Neural crest cell (in vitro differentiated cells): ENCODE data around the gene NR5A1. TPM values are rescaled to one million over a fixed set of nuclear protein-coding genes. Genes with fewer than 3 reads are reported as not detected.

Experiments
- DNase-seq: peaks from one replicate; pipeline ENCODE4 v3.0.0; 2021; ENCODE audit warnings: low read depth, mixed read lengths, low spot score
- H3K27ac Mint-ChIP-seq: one replicate; pipeline ENCODE4 v1.8.0; 2021; ENCODE audit warnings: mild to moderate bottlenecking, mixed read lengths; ENCODE audit not compliant: unreplicated experiment
- H3K27me3 Mint-ChIP-seq: 2 replicates; pipeline ENCODE4 v1.8.0; 2021; ENCODE audit warnings: low read depth, mild to moderate bottlenecking, mixed read lengths
- H3K36me3 Mint-ChIP-seq: 2 replicates; pipeline ENCODE4 v1.8.0; 2021; ENCODE audit warnings: low read depth, mild to moderate bottlenecking, mixed read lengths
- H3K4me1 Mint-ChIP-seq: 2 replicates; pipeline ENCODE4 v1.8.0; 2021; ENCODE audit warnings: mixed read lengths
- H3K4me3 Mint-ChIP-seq: one replicate; pipeline ENCODE4 v1.8.0; 2021; ENCODE audit warnings: mild to moderate bottlenecking, mixed read lengths
- H3K9me3 Mint-ChIP-seq: 2 replicates; pipeline ENCODE4 v1.8.0; 2021; ENCODE audit warnings: mixed read lengths
- CTCF ChIP-seq: fragments of 200-600 bp; sonication (generic); conservative IDR thresholded peaks from 2 replicates; pipeline ENCODE4 v1.5.0; 2021; ENCODE audit warnings: antibody characterized with exemption, mild to moderate bottlenecking
- total RNA-seq: library from RNA; stranded (reverse); gene quantifications from 2 replicates; pipeline ENCODE4 v1.2.1, GENCODE V29; 2021

Gene NR5A1
- total RNA-seq, 1 donor from 2014 or later, result 0.35 TPM

DNA sequence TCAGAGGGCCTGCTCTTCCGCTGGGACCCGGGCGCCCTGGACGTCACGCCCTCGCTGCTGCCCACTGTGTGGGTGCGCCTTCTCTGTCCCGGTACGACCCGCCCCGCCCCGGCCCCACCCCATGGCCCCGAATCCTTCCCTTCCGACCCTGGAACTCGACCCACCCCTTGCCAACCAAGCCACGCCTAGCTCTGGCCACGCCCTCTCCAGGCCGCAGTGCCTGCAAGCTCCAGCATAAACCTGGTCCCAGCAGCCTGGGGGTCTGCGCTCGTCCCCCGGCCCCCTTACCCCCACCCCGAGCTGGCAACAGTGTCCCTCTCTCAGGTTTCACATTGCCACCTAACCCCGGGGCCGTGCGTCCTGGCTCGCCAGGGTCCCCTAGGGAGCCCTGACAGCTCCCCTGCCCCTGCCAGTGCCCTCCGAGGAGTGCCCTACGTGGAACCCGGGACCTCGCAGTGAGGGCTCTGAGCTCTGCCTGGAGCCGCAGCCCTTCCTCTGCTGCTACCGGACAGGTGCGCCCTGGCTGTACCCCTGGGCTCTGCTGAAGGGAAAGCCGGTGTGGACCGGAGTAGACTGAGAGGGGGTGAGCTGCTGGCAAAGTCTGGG lies 53.5 kb downstream of the NR5A1 start:
- DNase-seq, result no peak
- Mint-ChIP-seq H3K4me1 (peaks cover 8% of the 10 kb centered on the region), H3K36me3 (no peaks in the 10 kb centered on the region), H3K27me3 (peaks cover 62% of the 10 kb centered on the region), H3K4me3 (no peak overlapping the region), H3K27ac (no peak overlapping the region), H3K9me3 (no peaks in the 10 kb centered on the region)
- TF ChIP-seq CTCF, result no peak

DNA sequence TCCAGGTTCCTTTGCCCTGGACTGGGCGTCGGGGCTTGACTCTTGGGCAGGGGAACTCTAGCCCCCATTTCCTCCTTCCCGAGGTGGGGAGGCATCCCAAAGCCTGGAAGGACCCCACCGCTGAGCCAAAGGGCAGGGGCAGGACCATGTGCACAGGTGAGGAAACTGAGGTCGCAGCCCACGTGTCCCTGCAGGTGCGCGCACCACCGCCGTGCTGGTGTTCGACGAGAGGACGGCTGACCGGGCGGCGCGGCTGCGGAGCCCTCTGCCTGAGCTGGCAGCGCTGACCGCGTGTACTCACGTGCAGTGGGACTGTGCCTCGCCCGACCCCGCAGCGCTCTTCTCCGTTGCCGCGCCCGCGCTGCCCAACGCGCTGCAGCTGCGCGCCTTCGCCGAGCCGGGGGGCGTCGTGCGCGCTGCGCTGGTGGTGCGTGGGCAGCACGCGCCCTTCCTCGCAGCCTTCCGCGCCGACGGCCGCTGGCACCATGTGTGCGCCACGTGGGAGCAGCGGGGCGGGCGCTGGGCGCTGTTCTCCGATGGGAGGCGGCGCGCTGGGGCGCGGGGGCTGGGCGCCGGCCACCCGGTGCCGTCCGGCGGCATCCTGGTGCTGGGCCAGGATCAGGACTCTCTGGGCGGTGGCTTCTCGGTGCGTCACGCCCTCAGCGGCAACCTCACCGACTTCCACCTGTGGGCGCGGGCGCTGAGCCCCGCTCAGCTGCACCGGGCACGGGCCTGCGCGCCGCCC lies 54.2 kb downstream of the NR5A1 start:
- Mint-ChIP-seq H3K27me3 (peaks cover 68% of the 10 kb centered on the region), H3K4me3 (no peak overlapping the region), H3K36me3 (no peaks in the 10 kb centered on the region), H3K9me3 (no peaks in the 10 kb centered on the region), H3K4me1 (peaks cover 8% of the 10 kb centered on the region), H3K27ac (no peak overlapping the region)
- DNase-seq, result no peak
- TF ChIP-seq CTCF, result no peak

DNA sequence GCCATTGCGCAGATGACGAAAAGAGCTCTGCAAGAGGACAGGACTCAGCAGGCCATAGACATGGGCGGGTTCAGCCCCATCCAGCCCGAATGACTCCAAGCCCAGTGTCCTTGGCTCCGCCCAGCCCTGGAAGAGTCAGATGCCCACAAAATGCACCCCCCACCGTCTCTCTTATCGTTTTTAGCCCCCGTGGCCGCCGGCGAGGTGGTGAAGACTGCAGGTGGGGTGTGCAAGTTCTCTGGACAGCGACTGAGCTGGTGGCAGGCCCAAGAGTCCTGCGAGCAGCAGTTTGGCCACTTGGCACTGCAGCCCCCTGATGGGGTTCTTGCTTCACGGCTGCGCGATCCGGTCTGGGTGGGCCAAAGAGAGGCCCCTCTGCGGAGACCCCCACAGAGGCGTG lies 54.9 kb downstream of the NR5A1 start:
- H3K9me3 Mint-ChIP-seq, result no peaks in the 10 kb centered on the region
- no peaks in the 10 kb centered on the region for H3K36me3 Mint-ChIP-seq
- H3K27ac Mint-ChIP-seq, result no peak overlapping the region
- H3K27me3 Mint-ChIP-seq, result peaks cover 68% of the 10 kb centered on the region
- no peak overlapping the region for H3K4me3 Mint-ChIP-seq
- no peak for DNase-seq
- H3K4me1 Mint-ChIP-seq, result peaks cover 8% of the 10 kb centered on the region
- TF ChIP-seq CTCF, result no peak

- no peak for DNase-seq
Measured at GRCh38 chr9:124450931-124451661, 56.1 kb downstream of the NR5A1 start.

More at GRCh38 chr9:124450931-124451661, 56.1 kb downstream of the NR5A1 start:
- Mint-ChIP-seq H3K4me1 (peaks cover 8% of the 10 kb centered on the region), H3K27ac (no peak overlapping the region), H3K4me3 (no peak overlapping the region), H3K36me3 (no peaks in the 10 kb centered on the region), H3K27me3 (peaks cover 70% of the 10 kb centered on the region), H3K9me3 (no peaks in the 10 kb centered on the region)
- TF ChIP-seq CTCF, result no peak
